Fibroblast of the aortic adventitia (primary cell): ENCODE results near the gene CKS1B. TPM values are rescaled to one million over a fixed set of nuclear protein-coding genes. Genes with fewer than 3 reads are reported as not detected.

ENCODE experiments used
- DNase-seq: peaks from one replicate; pipeline ENCODE4 v3.0.0-alpha.2; 2010; ENCODE audit warnings: low read depth
- H3K4me3 ChIP-seq: 2 replicates; pipeline ENCODE4 v1.5.1; 2011; ENCODE audit warnings: low read depth, mild to moderate bottlenecking, control low read depth, low read length, moderate library complexity
- CTCF ChIP-seq: IDR thresholded peaks from 2 replicates; pipeline ENCODE4 v1.5.1; 2011; ENCODE audit warnings: mild to moderate bottlenecking, low read length, control low read depth, inconsistent platforms; ENCODE audit not compliant: insufficient read depth
- total RNA-seq: library from RNA; depleted of rRNA; stranded (reverse); fragments of >200 nt; gene quantifications from 2 replicates; pipeline ENCODE4 v1.2.3, GENCODE V29; 2012; ENCODE audit warnings: low replicate concordance

CKS1B gene
- 24.0 and 80.7 TPM in 2 replicates for total RNA-seq

GRCh38 chr1:154974102-154974807, at the start of gene CKS1B:
Gene CKS1B (plus strand): TSS chr1:154974681. CDS start chr1:154974746, 65 bp downstream.
- peak within 1 kb of the TSS; percentile 85 for H3K4me3 ChIP-seq
- peak; percentile 100 for DNase-seq
- no peak for TF ChIP-seq CTCF

GRCh38 chr1:154925335-154926170, 48.9 kb upstream of the CKS1B start:
- no peak for TF ChIP-seq CTCF
- DNase-seq, result no peak
- H3K4me3 ChIP-seq, result no peak overlapping the region

- TF ChIP-seq CTCF, result no peak
- H3K4me3 ChIP-seq, result no peak overlapping the region
- no peak for DNase-seq
Observed at GRCh38 chr1:154926201-154926600, 48.3 kb upstream of the CKS1B start.

- no peak overlapping the region for H3K4me3 ChIP-seq
- no peak for TF ChIP-seq CTCF
- DNase-seq, result no peak
Observed at GRCh38 chr1:154931940-154932487, 42.5 kb upstream of the CKS1B start.

DNA sequence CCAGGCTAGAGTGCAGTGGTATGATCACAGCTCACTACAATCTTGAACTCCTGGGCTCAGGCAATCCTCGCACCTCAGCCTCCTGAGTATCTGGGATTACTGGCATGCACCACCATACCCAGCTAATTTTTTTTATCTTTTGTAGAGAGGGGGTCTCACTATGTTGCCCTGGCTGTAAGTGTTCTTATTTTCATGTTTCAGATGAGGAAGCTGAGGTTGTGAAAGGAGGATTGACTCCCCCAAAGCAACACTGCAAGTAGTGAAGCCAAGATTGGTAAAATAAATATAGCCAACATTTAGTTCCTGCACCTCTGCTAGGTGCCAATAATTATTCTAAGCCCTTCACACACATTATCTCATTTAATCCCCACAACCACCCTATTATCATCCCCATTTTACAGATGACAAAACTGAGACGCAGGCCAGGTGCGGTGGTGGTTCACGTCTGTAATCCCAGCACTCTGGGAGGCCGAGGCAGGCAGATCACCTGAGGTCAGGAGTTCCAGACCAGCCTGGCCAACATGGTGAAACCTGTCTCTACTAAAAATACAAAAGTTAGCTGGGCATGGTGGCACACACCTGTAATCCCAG, 40.0 kb upstream of the CKS1B start:
- no peak overlapping the region for H3K4me3 ChIP-seq
- no peak for DNase-seq
- TF ChIP-seq CTCF, result no peak

GRCh38 chr1:154935749-154936554, 38.5 kb upstream of the CKS1B start:
- no peak for TF ChIP-seq CTCF
- DNase-seq, result no peak
- H3K4me3 ChIP-seq, result peak overlapping the region; percentile 79
